Hepatocyte (in vitro differentiated cells): ENCODE measurements around the gene ZBTB20. TPM values are rescaled to one million over a fixed set of nuclear protein-coding genes. Genes with fewer than 3 reads are reported as not detected.

Experiments
- DNase-seq: peaks from one replicate; pipeline ENCODE4 v3.0.0-alpha.2; 2016; ENCODE audit warnings: low spot score
- H2AFZ ChIP-seq: fragments of 200-600 bp; sonication (generic); 2 replicates; pipeline ENCODE4 v1.6.0; 2016; ENCODE audit warnings: antibody characterized with exemption, mild to moderate bottlenecking
- H3K27ac ChIP-seq: fragments of 200-600 bp; sonication (generic); 2 replicates; pipeline ENCODE4 v1.5.1; 2016; ENCODE audit warnings: mild to moderate bottlenecking
- H3K27me3 ChIP-seq: fragments of 200-600 bp; sonication (generic); 2 replicates; pipeline ENCODE4 v1.6.1; 2016
- H3K36me3 ChIP-seq: fragments of 200-600 bp; sonication (generic); replicated peaks from 2 replicates; pipeline ENCODE4 v1.5.1; 2016; ENCODE audit warnings: low read depth; ENCODE audit not compliant: insufficient read depth
- H3K4me1 ChIP-seq: fragments of 200-600 bp; sonication (generic); 2 replicates; pipeline ENCODE4 v1.5.1; 2016; ENCODE audit warnings: mild to moderate bottlenecking, moderate library complexity; ENCODE audit not compliant: insufficient read depth
- H3K4me2 ChIP-seq: fragments of 200-600 bp; sonication (generic); 2 replicates; pipeline ENCODE4 v1.6.0; 2016
- H3K4me3 ChIP-seq: fragments of 200-600 bp; sonication (generic); 2 replicates; pipeline ENCODE4 v1.5.1; 2016; ENCODE audit warnings: mild to moderate bottlenecking
- H3K79me2 ChIP-seq: fragments of 200-600 bp; sonication (generic); 2 replicates; pipeline ENCODE4 v1.6.0; 2017; ENCODE audit warnings: mild to moderate bottlenecking
- H3K9me2 ChIP-seq: fragments of 200-600 bp; sonication (generic); replicated peaks from 2 replicates; pipeline ENCODE4 v1.6.0; 2017; ENCODE audit warnings: mild to moderate bottlenecking; ENCODE audit not compliant: insufficient read depth
- H3K9me3 ChIP-seq: fragments of 200-600 bp; sonication (generic); 2 replicates; pipeline ENCODE4 v1.5.1; 2016; ENCODE audit warnings: low read depth, mild to moderate bottlenecking
- H4K20me1 ChIP-seq: fragments of 200-600 bp; sonication (generic); 2 replicates; pipeline ENCODE4 v1.6.0; 2016; ENCODE audit warnings: mild to moderate bottlenecking; ENCODE audit not compliant: insufficient read depth, poor library complexity, severe bottlenecking
- EZH2 ChIP-seq: fragments of 200-600 bp; sonication (generic); IDR thresholded peaks from 2 replicates; pipeline ENCODE4 v1.6.1; 2016; ENCODE audit warnings: antibody characterized with exemption, mild to moderate bottlenecking, borderline replicate concordance
- EZH2phosphoT487 ChIP-seq: fragments of 200-600 bp; sonication (generic); IDR thresholded peaks from one replicate; pipeline ENCODE4 v1.6.1; 2018; ENCODE audit warnings: antibody characterized with exemption, mild to moderate bottlenecking, low read depth, moderate library complexity; ENCODE audit not compliant: unreplicated experiment, severe bottlenecking
- WGBS: methylation state at CpG from one replicate; pipeline ENCODE4 v1.1.6; 2016; ENCODE audit warnings: low lambda C conversion rate; ENCODE audit errors: missing lambda C conversion rate; 5-methylcytosine and 5-hydroxymethylcytosine counted together
- polyA plus RNA-seq: library from polyadenylated mRNA; unstranded; fragments of >200 nt; fragmentation: Nextera tagmentation; extraction: Ambion mirVana; gene quantifications from 2 replicates; pipeline ENCODE4 v1.2.1, GENCODE V29; 2016
- total RNA-seq: library from RNA; depleted of rRNA; stranded (reverse); fragments of >200 nt; gene quantifications from 2 replicates; pipeline ENCODE4 v1.2.3, GENCODE V29; 2014
- TF ChIP-seq, protein P1 (sequence below): fragments of 200-600 bp; sonication (generic); IDR thresholded peaks from 2 replicates; pipeline ENCODE4 v1.5.1; 2016; ENCODE audit warnings: antibody characterized with exemption, mild to moderate bottlenecking; ENCODE audit not compliant: poor library complexity

The ZBTB20 gene
- total and polyA plus RNA-seq, 2 experiments from 2014 or later: 25.8 to 28.0 TPM

GRCh38 chr3:114331007-114331406, 816.1 kb downstream of the ZBTB20 start:
- no peak overlapping the region for H2AFZ ChIP-seq
- H3K36me3 ChIP-seq: no peaks in the 10 kb centered on the region
- 100% methylated on average over 2 of the region's 2 CpGs for WGBS
- no peaks in the 10 kb centered on the region for H3K79me2 ChIP-seq
- no peaks in the 10 kb centered on the region for H3K27me3 ChIP-seq
- no peak for DNase-seq
- H3K4me3 ChIP-seq: no peak overlapping the region
- no peaks in the 10 kb centered on the region for H4K20me1 ChIP-seq
- TF ChIP-seq, protein P1, sequence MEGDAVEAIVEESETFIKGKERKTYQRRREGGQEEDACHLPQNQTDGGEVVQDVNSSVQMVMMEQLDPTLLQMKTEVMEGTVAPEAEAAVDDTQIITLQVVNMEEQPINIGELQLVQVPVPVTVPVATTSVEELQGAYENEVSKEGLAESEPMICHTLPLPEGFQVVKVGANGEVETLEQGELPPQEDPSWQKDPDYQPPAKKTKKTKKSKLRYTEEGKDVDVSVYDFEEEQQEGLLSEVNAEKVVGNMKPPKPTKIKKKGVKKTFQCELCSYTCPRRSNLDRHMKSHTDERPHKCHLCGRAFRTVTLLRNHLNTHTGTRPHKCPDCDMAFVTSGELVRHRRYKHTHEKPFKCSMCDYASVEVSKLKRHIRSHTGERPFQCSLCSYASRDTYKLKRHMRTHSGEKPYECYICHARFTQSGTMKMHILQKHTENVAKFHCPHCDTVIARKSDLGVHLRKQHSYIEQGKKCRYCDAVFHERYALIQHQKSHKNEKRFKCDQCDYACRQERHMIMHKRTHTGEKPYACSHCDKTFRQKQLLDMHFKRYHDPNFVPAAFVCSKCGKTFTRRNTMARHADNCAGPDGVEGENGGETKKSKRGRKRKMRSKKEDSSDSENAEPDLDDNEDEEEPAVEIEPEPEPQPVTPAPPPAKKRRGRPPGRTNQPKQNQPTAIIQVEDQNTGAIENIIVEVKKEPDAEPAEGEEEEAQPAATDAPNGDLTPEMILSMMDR: no peak
- no peak for TF ChIP-seq EZH2phosphoT487
- TF ChIP-seq EZH2: no peak
- H3K9me2 ChIP-seq: no peaks in the 10 kb centered on the region
- no peaks in the 10 kb centered on the region for H3K9me3 ChIP-seq
- H3K4me1 ChIP-seq: no peaks in the 10 kb centered on the region
- no peak overlapping the region for H3K27ac ChIP-seq
- no peak overlapping the region for H3K4me2 ChIP-seq

DNA sequence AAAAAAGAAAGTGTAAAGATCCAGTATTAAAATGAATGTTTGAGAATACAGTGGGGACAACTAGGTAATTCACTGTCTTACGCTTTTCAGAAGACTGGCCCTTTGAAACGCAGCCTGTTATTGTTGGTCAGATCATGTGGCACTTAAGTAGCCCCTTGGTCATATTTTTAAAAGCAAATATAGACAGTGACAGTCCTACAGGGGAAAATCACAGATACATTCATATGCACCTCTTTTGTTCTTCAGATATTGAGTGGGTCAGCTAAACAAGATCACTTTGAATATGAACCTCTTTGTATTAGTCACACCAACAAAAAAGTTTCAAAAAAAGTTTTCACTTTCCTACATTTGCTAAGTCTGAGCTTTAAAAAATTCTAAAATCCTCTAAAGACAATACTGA, 817.3 kb downstream of the ZBTB20 start:
- no peaks in the 10 kb centered on the region for H3K79me2 ChIP-seq
- no peaks in the 10 kb centered on the region for H3K9me3 ChIP-seq
- WGBS: 92% methylated on average over 2 of the region's 2 CpGs

GRCh38 chr3:114328345-114328744, 818.7 kb downstream of the ZBTB20 start:
- DNase-seq: no peak
- Histone ChIP-seq H3K36me3 (no peaks in the 10 kb centered on the region), H3K27ac (no peak overlapping the region), H3K27me3 (no peaks in the 10 kb centered on the region), H3K4me2 (no peak overlapping the region), H3K4me1 (no peaks in the 10 kb centered on the region), H3K9me3 (no peaks in the 10 kb centered on the region), H4K20me1 (no peaks in the 10 kb centered on the region), H3K79me2 (no peaks in the 10 kb centered on the region), H3K4me3 (no peak overlapping the region), H3K9me2 (no peaks in the 10 kb centered on the region), H2AFZ (no peak overlapping the region)
- 85% methylated on average over 3 of the region's 3 CpGs for WGBS
- TF ChIP-seq EZH2phosphoT487 (no peak), EZH2 (no peak)
- TF ChIP-seq, protein P1: no peak

More for the DNA sequence above, 817.3 kb downstream of the ZBTB20 start:
- no peak for DNase-seq
- H3K4me1 ChIP-seq: no peaks in the 10 kb centered on the region
- no peaks in the 10 kb centered on the region for H4K20me1 ChIP-seq
- H2AFZ ChIP-seq: no peak overlapping the region
- H3K4me2 ChIP-seq: no peak overlapping the region
- no peaks in the 10 kb centered on the region for H3K9me2 ChIP-seq
- TF ChIP-seq EZH2: no peak
- TF ChIP-seq, protein P1: no peak
- no peak overlapping the region for H3K27ac ChIP-seq
- H3K36me3 ChIP-seq: no peaks in the 10 kb centered on the region
- H3K27me3 ChIP-seq: no peaks in the 10 kb centered on the region
- H3K4me3 ChIP-seq: no peak overlapping the region

- Histone ChIP-seq H3K4me3 (no peak overlapping the region), H3K4me2 (no peak overlapping the region), H3K9me2 (no peaks in the 10 kb centered on the region), H3K27me3 (no peaks in the 10 kb centered on the region), H4K20me1 (no peaks in the 10 kb centered on the region), H2AFZ (no peak overlapping the region), H3K9me3 (no peaks in the 10 kb centered on the region), H3K27ac (no peak overlapping the region), H3K79me2 (no peaks in the 10 kb centered on the region), H3K36me3 (no peaks in the 10 kb centered on the region), H3K4me1 (no peaks in the 10 kb centered on the region)
- TF ChIP-seq EZH2phosphoT487 (no peak), EZH2 (no peak)
- TF ChIP-seq, protein P1: no peak
- DNase-seq: no peak
- 94% methylated on average over 4 of the region's 4 CpGs for WGBS
Observed at GRCh38 chr3:114327665-114328064, 819.4 kb downstream of the ZBTB20 start.
